OCI-LY3 (cell line): ENCODE measurements around the gene BCL11A.
A peak's percentile ranks its signal among the peaks of the same experiment; 100 is the strongest.

Source experiments
- H2AFZ ChIP-seq: fragments of 200-600, 300-600 bp; shearing (Covaris generic); 2 replicates; pipeline ENCODE4 v1.6.0; 2014; ENCODE audit warnings: antibody characterized with exemption, low read depth, low read length
- H3K27ac ChIP-seq: fragments of 200-600, 300-600 bp; sonication (generic); 2 replicates; pipeline ENCODE4 v1.5.1; 2014; ENCODE audit warnings: mild to moderate bottlenecking, low read length, moderate library complexity, mixed read lengths
- H3K27me3 ChIP-seq: fragments of 200-600, 300-600 bp; sonication (generic); 2 replicates; pipeline ENCODE4 v1.6.1; 2014; ENCODE audit warnings: low read depth, low read length, mixed read lengths
- H3K36me3 ChIP-seq: fragments of 200-600, 300-600 bp; sonication (generic); replicated peaks from 2 replicates; pipeline ENCODE3; 2014; ENCODE audit warnings: low read depth, low read length, mixed read lengths
- H3K4me1 ChIP-seq: fragments of 300-600, 200-600 bp; sonication (generic); 2 replicates; pipeline ENCODE4 v1.6.1; 2014; ENCODE audit warnings: low read length, mixed read lengths
- H3K4me2 ChIP-seq: fragments of 200-600, 300-600 bp; sonication (generic); 2 replicates; pipeline ENCODE4 v1.6.1; 2014; ENCODE audit warnings: low read length, mixed read lengths
- H3K4me3 ChIP-seq: fragments of 300-600, 200-600 bp; sonication (generic); 2 replicates; pipeline ENCODE4 v1.5.1; 2014; ENCODE audit warnings: antibody characterized with exemption, mild to moderate bottlenecking, low read length, moderate library complexity
- H3K79me2 ChIP-seq: fragments of 300-600, 200-600 bp; shearing (Covaris generic); 2 replicates; pipeline ENCODE4 v1.6.1; 2014; ENCODE audit warnings: mild to moderate bottlenecking, low read length, mixed read lengths
- H3K9ac ChIP-seq: fragments of 300-600, 200-600 bp; shearing (Covaris generic); 2 replicates; pipeline ENCODE4 v1.6.0; 2014; ENCODE audit warnings: mild to moderate bottlenecking, low read length, moderate library complexity
- H3K9me3 ChIP-seq: fragments of 200-600, 300-600 bp; shearing (Covaris generic); 2 replicates; pipeline ENCODE4 v1.6.1; 2014; ENCODE audit warnings: low read length, mixed read lengths; ENCODE audit not compliant: insufficient read depth
- H4K20me1 ChIP-seq: fragments of 200-600, 300-600 bp; sonication (generic); 2 replicates; pipeline ENCODE4 v1.6.1; 2016; ENCODE audit warnings: low read length, mixed read lengths; ENCODE audit not compliant: insufficient read depth
- EZH2phosphoT487 ChIP-seq: fragments of 200-600 bp; shearing (Covaris generic); IDR thresholded peaks from 2 replicates; pipeline ENCODE4 v1.6.1; 2018; ENCODE audit warnings: antibody characterized with exemption, mixed run types, low read depth
- TF ChIP-seq, protein P1 (sequence below): fragments of 200-600, 300-600 bp; sonication (generic); IDR thresholded peaks from 2 replicates; pipeline ENCODE4 v1.5.1; 2014; ENCODE audit warnings: antibody characterized with exemption, low read length, low read depth

BCL11A gene

DNA sequence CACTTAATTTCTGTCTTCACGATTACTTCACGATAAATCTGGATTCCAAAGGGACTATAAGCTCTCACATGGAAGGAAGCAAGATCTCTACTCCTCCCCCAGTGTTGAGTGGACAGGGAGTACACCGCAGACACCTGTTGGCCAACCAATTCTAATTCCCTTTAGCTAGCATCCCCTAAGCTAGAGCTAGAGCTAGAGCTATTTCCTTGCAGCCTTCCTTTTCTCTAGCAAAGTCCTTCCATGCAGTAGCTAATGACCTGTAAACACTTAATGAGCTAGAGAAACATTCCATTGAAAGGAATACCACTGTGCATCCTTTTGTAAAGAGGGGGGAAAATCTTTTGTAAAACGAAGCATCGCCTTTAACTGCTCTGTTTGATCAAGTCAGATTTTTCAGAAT lies 56.5 kb downstream of the BCL11A start:
- H3K9me3 ChIP-seq: no peaks in the 10 kb centered on the region
- H3K4me1 ChIP-seq: peaks cover 74% of the 10 kb centered on the region
- H3K9ac ChIP-seq: no peak overlapping the region
- no peak overlapping the region for H3K4me3 ChIP-seq
- H3K27ac ChIP-seq: peak overlapping the region; percentile 5; the same call in 1 of the 2 replicates
- TF ChIP-seq EZH2phosphoT487: no peak
- TF ChIP-seq, protein P1, sequence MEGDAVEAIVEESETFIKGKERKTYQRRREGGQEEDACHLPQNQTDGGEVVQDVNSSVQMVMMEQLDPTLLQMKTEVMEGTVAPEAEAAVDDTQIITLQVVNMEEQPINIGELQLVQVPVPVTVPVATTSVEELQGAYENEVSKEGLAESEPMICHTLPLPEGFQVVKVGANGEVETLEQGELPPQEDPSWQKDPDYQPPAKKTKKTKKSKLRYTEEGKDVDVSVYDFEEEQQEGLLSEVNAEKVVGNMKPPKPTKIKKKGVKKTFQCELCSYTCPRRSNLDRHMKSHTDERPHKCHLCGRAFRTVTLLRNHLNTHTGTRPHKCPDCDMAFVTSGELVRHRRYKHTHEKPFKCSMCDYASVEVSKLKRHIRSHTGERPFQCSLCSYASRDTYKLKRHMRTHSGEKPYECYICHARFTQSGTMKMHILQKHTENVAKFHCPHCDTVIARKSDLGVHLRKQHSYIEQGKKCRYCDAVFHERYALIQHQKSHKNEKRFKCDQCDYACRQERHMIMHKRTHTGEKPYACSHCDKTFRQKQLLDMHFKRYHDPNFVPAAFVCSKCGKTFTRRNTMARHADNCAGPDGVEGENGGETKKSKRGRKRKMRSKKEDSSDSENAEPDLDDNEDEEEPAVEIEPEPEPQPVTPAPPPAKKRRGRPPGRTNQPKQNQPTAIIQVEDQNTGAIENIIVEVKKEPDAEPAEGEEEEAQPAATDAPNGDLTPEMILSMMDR: no peak
- peaks cover 92% of the 10 kb centered on the region for H4K20me1 ChIP-seq
- H3K79me2 ChIP-seq: peaks cover 100% of the 10 kb centered on the region
- no peak overlapping the region for H2AFZ ChIP-seq
- no peak overlapping the region for H3K4me2 ChIP-seq
- peaks cover 68% of the 10 kb centered on the region for H3K36me3 ChIP-seq
- no peaks in the 10 kb centered on the region for H3K27me3 ChIP-seq

- TF ChIP-seq EZH2phosphoT487: no peak
- TF ChIP-seq, protein P1: no peak
- peaks cover 69% of the 10 kb centered on the region for H3K4me1 ChIP-seq
Measured at GRCh38 chr2:60496475-60496874, 57.0 kb downstream of the BCL11A start.

GRCh38 chr2:60495041-60495625 lies 58.3 kb downstream of the BCL11A start:
- Histone ChIP-seq H3K27ac (peak overlapping the region; percentile 9; the same call in 1 of the 2 replicates), H3K4me2 (no peak overlapping the region), H3K4me3 (no peak overlapping the region), H3K4me1 (peaks cover 68% of the 10 kb centered on the region), H3K27me3 (no peaks in the 10 kb centered on the region), H2AFZ (no peak overlapping the region), H3K36me3 (peaks cover 66% of the 10 kb centered on the region), H3K79me2 (peaks cover 100% of the 10 kb centered on the region), H4K20me1 (peaks cover 96% of the 10 kb centered on the region), H3K9ac (no peak overlapping the region), H3K9me3 (no peaks in the 10 kb centered on the region)
- no peak for TF ChIP-seq EZH2phosphoT487
- TF ChIP-seq, protein P1: no peak

More at GRCh38 chr2:60496475-60496874, 57.0 kb downstream of the BCL11A start:
- Histone ChIP-seq H3K27me3 (no peaks in the 10 kb centered on the region), H3K27ac (peak overlapping the region; percentile 5; the same call in 1 of the 2 replicates), H4K20me1 (peaks cover 95% of the 10 kb centered on the region), H2AFZ (no peak overlapping the region), H3K4me2 (no peak overlapping the region), H3K79me2 (peaks cover 100% of the 10 kb centered on the region), H3K9me3 (no peaks in the 10 kb centered on the region), H3K9ac (no peak overlapping the region), H3K36me3 (peaks cover 69% of the 10 kb centered on the region), H3K4me3 (no peak overlapping the region)

DNA sequence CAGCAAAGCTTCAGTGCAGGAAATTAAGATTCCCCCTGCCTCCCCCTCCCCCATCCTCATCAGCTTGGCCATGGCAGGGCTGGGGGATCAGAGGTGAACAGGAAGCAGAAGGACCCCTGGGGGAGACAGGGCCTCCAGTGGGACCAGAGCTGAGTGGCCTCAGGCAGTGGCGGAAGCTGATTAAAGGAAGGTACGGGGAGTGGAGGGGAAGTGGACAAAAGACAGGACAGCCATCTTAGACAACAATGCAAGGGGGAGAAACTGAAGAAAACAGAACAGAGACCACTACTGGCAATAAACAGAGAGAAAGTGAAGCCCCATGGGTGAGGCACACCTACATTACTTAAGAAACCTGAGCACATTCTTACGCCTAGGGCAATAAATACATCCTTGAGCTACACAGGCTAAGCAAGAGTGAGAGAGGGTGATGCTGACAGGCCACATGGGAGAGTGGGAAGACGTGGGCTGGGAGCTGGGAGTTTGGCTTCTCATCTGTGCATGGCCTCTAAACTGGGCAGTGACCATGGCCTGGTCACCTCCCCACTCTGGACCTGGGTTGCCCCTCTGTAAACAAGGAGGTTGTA lies 59.6 kb downstream of the BCL11A start:
- Histone ChIP-seq H3K9ac (no peak overlapping the region), H3K79me2 (peaks cover 100% of the 10 kb centered on the region), H3K27ac (no peak overlapping the region), H4K20me1 (peaks cover 96% of the 10 kb centered on the region), H3K4me1 (peaks cover 68% of the 10 kb centered on the region), H3K36me3 (peaks cover 66% of the 10 kb centered on the region), H3K4me2 (no peak overlapping the region), H3K4me3 (no peak overlapping the region), H2AFZ (no peak overlapping the region), H3K9me3 (no peaks in the 10 kb centered on the region), H3K27me3 (no peaks in the 10 kb centered on the region)
- TF ChIP-seq, protein P1: no peak
- TF ChIP-seq EZH2phosphoT487: no peak
